ENCODE results near the gene SAMHD1. TPM values are rescaled to one million over a fixed set of nuclear protein-coding genes. Genes with fewer than 3 reads are reported as not detected.

The SAMHD1 gene
- total RNA-seq, 1 donor: 32.6 TPM

DNA sequence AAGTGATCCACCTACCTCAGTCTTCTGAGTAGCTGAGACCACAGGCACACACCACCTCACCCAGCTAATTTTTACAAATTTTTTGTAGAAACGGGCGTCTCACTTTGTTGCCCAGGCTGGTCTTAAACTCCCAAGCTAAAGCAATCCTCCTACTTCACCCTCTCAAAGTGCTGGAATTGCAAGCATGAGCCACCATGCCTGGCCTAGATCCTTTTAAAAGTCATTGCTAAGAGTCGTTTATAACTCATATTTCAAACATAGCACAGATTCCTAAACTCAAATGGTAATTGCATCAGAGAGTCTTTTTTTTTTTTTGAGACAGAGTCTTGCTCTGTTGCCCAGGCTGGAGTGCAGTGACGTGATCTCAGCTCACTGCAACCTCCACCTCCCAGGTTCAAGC lies 7.7 kb upstream of the SAMHD1 start:
- Histone ChIP-seq H2AFZ (ENCODE audit: low read length) (no peak overlapping the region), H3K4me1 (ENCODE audit: insufficient read depth, low read length) (no peaks in the 10 kb centered on the region), H3K9me3 (ENCODE audit: low read depth, low read length) (peaks cover 2% of the 10 kb centered on the region), H4K20me1 (ENCODE audit: insufficient read depth, low read length) (no peaks in the 10 kb centered on the region), H3K4me2 (ENCODE audit: insufficient read depth, low read length) (no peak overlapping the region), H3K27ac (ENCODE audit: low read depth, low read length) (no peak overlapping the region), H3K79me2 (ENCODE audit: insufficient read depth, low read length) (no peaks in the 10 kb centered on the region), H3K27me3 (ENCODE audit: insufficient read depth, low read length) (no peaks in the 10 kb centered on the region), H3K4me3 (ENCODE audit: insufficient read depth, low read length) (no peak overlapping the region), H3K36me3 (ENCODE audit: insufficient read depth, low read length) (no peaks in the 10 kb centered on the region)
- TF ChIP-seq, protein P1, sequence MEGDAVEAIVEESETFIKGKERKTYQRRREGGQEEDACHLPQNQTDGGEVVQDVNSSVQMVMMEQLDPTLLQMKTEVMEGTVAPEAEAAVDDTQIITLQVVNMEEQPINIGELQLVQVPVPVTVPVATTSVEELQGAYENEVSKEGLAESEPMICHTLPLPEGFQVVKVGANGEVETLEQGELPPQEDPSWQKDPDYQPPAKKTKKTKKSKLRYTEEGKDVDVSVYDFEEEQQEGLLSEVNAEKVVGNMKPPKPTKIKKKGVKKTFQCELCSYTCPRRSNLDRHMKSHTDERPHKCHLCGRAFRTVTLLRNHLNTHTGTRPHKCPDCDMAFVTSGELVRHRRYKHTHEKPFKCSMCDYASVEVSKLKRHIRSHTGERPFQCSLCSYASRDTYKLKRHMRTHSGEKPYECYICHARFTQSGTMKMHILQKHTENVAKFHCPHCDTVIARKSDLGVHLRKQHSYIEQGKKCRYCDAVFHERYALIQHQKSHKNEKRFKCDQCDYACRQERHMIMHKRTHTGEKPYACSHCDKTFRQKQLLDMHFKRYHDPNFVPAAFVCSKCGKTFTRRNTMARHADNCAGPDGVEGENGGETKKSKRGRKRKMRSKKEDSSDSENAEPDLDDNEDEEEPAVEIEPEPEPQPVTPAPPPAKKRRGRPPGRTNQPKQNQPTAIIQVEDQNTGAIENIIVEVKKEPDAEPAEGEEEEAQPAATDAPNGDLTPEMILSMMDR (IDR thresholded peaks at IDR 0.05; ENCODE audit: extremely low read depth, low read depth, low read length): no peak
- no peak for DNase-seq (ENCODE audit: insufficient read length, low spot score, missing footprints)

- Histone ChIP-seq H3K27me3 (ENCODE audit: insufficient read depth, low read length) (no peaks in the 10 kb centered on the region), H3K4me3 (ENCODE audit: insufficient read depth, low read length) (no peak overlapping the region), H3K4me1 (ENCODE audit: insufficient read depth, low read length) (no peaks in the 10 kb centered on the region), H3K9me3 (ENCODE audit: low read depth, low read length) (peaks cover 2% of the 10 kb centered on the region), H3K79me2 (ENCODE audit: insufficient read depth, low read length) (no peaks in the 10 kb centered on the region), H3K27ac (ENCODE audit: low read depth, low read length) (no peak overlapping the region), H4K20me1 (ENCODE audit: insufficient read depth, low read length) (no peaks in the 10 kb centered on the region), H2AFZ (ENCODE audit: low read length) (no peak overlapping the region), H3K4me2 (ENCODE audit: insufficient read depth, low read length) (no peak overlapping the region), H3K36me3 (ENCODE audit: insufficient read depth, low read length) (no peaks in the 10 kb centered on the region)
- DNase-seq (ENCODE audit: insufficient read length, low spot score, missing footprints): no peak
- TF ChIP-seq, protein P1 (IDR thresholded peaks at IDR 0.05; ENCODE audit: extremely low read depth, low read depth, low read length): no peak
These were observed 6.6 kb upstream of the SAMHD1 start for GRCh38 chr20:36957875-36958667.

DNA sequence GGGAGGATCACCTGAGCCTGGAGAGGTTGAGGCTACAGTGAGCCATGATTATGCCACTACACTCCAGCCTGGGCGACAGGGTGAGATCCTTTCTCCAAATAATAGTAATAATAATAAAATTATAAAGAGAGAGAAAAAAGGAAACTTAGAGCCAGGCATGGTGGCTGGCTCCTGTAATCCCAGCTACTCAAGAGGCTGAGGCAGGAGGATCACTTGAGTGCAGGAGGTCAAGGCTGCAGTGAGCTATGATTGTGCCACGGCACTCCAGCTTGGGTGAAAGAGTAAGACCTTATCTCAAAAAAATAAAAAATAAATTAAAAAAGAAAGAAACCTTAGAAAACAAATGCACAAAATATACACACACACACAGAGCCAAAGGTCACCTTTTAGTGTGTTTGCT lies 5.2 kb upstream of the SAMHD1 start:
- Histone ChIP-seq H3K9me3 (ENCODE audit: low read depth, low read length) (no peaks in the 10 kb centered on the region), H4K20me1 (ENCODE audit: insufficient read depth, low read length) (no peaks in the 10 kb centered on the region), H3K27ac (ENCODE audit: low read depth, low read length) (no peak overlapping the region), H2AFZ (ENCODE audit: low read length) (no peak overlapping the region), H3K27me3 (ENCODE audit: insufficient read depth, low read length) (no peaks in the 10 kb centered on the region), H3K36me3 (ENCODE audit: insufficient read depth, low read length) (no peaks in the 10 kb centered on the region), H3K4me1 (ENCODE audit: insufficient read depth, low read length) (peaks cover 3% of the 10 kb centered on the region), H3K79me2 (ENCODE audit: insufficient read depth, low read length) (no peaks in the 10 kb centered on the region), H3K4me3 (ENCODE audit: insufficient read depth, low read length) (no peak overlapping the region), H3K4me2 (ENCODE audit: insufficient read depth, low read length) (no peak overlapping the region)
- DNase-seq (ENCODE audit: insufficient read length, low spot score, missing footprints): no peak
- TF ChIP-seq, protein P1 (IDR thresholded peaks at IDR 0.05; ENCODE audit: extremely low read depth, low read depth, low read length): no peak

DNA sequence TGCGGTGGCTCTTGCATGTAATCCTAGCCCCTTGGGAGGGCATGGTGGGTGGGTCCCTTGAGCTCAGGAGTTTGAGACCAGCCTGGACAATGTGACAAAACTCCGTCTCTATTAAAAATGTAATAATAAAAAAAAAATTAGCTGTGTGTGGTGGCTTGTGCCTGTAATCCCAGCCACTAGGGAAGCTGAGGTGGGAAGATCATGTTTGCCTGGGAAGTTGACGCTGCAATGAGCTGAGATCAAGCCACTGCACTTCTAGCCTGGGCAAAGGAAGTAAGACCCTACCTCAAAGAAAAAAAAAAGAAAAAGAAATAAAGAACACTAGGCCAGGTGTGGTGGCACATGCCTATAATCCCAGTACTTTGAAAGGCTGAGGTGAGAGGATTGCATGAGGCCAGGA lies 4.5 kb upstream of the SAMHD1 start:
- Histone ChIP-seq H2AFZ (ENCODE audit: low read length) (no peak overlapping the region), H3K4me1 (ENCODE audit: insufficient read depth, low read length) (peaks cover 3% of the 10 kb centered on the region), H3K27ac (ENCODE audit: low read depth, low read length) (no peak overlapping the region), H3K4me3 (ENCODE audit: insufficient read depth, low read length) (no peak overlapping the region), H3K36me3 (ENCODE audit: insufficient read depth, low read length) (no peaks in the 10 kb centered on the region), H3K79me2 (ENCODE audit: insufficient read depth, low read length) (peaks cover 2% of the 10 kb centered on the region), H4K20me1 (ENCODE audit: insufficient read depth, low read length) (no peaks in the 10 kb centered on the region), H3K27me3 (ENCODE audit: insufficient read depth, low read length) (no peaks in the 10 kb centered on the region), H3K4me2 (ENCODE audit: insufficient read depth, low read length) (no peak overlapping the region), H3K9me3 (ENCODE audit: low read depth, low read length) (no peaks in the 10 kb centered on the region)
- no peak for DNase-seq (ENCODE audit: insufficient read length, low spot score, missing footprints)
- TF ChIP-seq, protein P1 (IDR thresholded peaks at IDR 0.05; ENCODE audit: extremely low read depth, low read depth, low read length): no peak

Measured in osteoblast (primary cell).